LNCaP clone FGC (cell line): ENCODE data around the gene FTCD.
"Not testable (repeated sequence)": the region's sequence is repeated elsewhere in the genome, so short reads cannot be mapped to it uniquely, and the experiment has no call there.

Experiments used
- DNase-seq: peaks from one replicate; pipeline ENCODE4 v3.0.0-alpha.2; 2011; ENCODE audit warnings: low read depth
- H3K4me3 ChIP-seq: 2 replicates; pipeline ENCODE4 v1.5.1; 2011; ENCODE audit warnings: mild to moderate bottlenecking, low read depth, low read length, control low read depth
- CTCF ChIP-seq: IDR thresholded peaks from 2 replicates; pipeline ENCODE4 v1.5.1; 2012; ENCODE audit warnings: mild to moderate bottlenecking; ENCODE audit not compliant: control insufficient read depth, insufficient read depth; ENCODE audit errors: extremely low read depth

FTCD gene

GRCh38 chr21:46112725-46113215, 42.6 kb downstream of the FTCD start:
- no peak for DNase-seq
- TF ChIP-seq CTCF, result no peak

GRCh38 chr21:46111857-46112724, 43.3 kb downstream of the FTCD start:
- no peak for DNase-seq
- H3K4me3 ChIP-seq, result no peak overlapping the region
- no peak for TF ChIP-seq CTCF

More at GRCh38 chr21:46112725-46113215, 42.6 kb downstream of the FTCD start:
- H3K4me3 ChIP-seq, result no peak overlapping the region

GRCh38 chr21:46111193-46111571, 44.2 kb downstream of the FTCD start:
- DNase-seq, result no peak
- no peak overlapping the region for H3K4me3 ChIP-seq
- TF ChIP-seq CTCF, result no peak

- TF ChIP-seq CTCF, result no peak
- no peak for DNase-seq
Measured at GRCh38 chr21:46110499-46111192, 44.7 kb downstream of the FTCD start.

GRCh38 chr21:46109313-46110221, 45.8 kb downstream of the FTCD start:
- no peak overlapping the region for H3K4me3 ChIP-seq
- no peak for TF ChIP-seq CTCF
- no peak for DNase-seq

More at GRCh38 chr21:46110499-46111192, 44.7 kb downstream of the FTCD start:
- H3K4me3 ChIP-seq, result no peak overlapping the region

GRCh38 chr21:46108827-46109312, 46.5 kb downstream of the FTCD start:
- TF ChIP-seq CTCF, result no peak
- no peak overlapping the region for H3K4me3 ChIP-seq
- no peak for DNase-seq

GRCh38 chr21:46107376-46107775, 48.0 kb downstream of the FTCD start:
- not testable (repeated sequence) for H3K4me3 ChIP-seq, DNase-seq
